Embryonic facial prominence (tissue), 1 donor: ENCODE data around the gene CFAP141.
"Not testable (repeated sequence)": the region's sequence is repeated elsewhere in the genome, so short reads cannot be mapped to it uniquely, and the experiment has no call there.

Experiments used
- DNase-seq: peaks from one replicate; pipeline ENCODE4 v3.0.0-alpha.2; 2016; ENCODE audit errors: extremely low spot score

The CFAP141 gene

GRCh38 chr1:154208677-154209388, 2.7 kb upstream of the CFAP141 start:
- DNase-seq, result no peak

- DNase-seq, result no peak
These were observed 1.1 kb upstream of the CFAP141 start for GRCh38 chr1:154207262-154207661.

- not testable (repeated sequence) for DNase-seq
These were observed 355 bp downstream of the CFAP141 start for GRCh38 chr1:154205778-154206177.

- DNase-seq, result no peak
These were observed 6.6 kb downstream of the CFAP141 start for GRCh38 chr1:154199563-154199879.

- DNase-seq, result no peak
These were observed 7.2 kb downstream of the CFAP141 start for GRCh38 chr1:154198756-154199562.

- DNase-seq, result no peak
These were observed 12.3 kb downstream of the CFAP141 start for GRCh38 chr1:154193821-154194220.

GRCh38 chr1:154192476-154192875, 13.7 kb downstream of the CFAP141 start:
- DNase-seq, result no peak

GRCh38 chr1:154191990-154192461, 14.1 kb downstream of the CFAP141 start, which contains the start of gene TPM3:
TSS of gene TPM3 (minus strand) at chr1:154192100. CDS start at chr1:154192018, 82 bp downstream.
- DNase-seq, result no peak

GRCh38 chr1:154190550-154190949, 15.6 kb downstream of the CFAP141 start:
- DNase-seq, result no peak

- no peak for DNase-seq
These were observed 19.2 kb downstream of the CFAP141 start for GRCh38 chr1:154186852-154187501.

GRCh38 chr1:154186177-154186576, 20.0 kb downstream of the CFAP141 start:
- peak; percentile 9 for DNase-seq

GRCh38 chr1:154183046-154183915, 22.9 kb downstream of the CFAP141 start:
- peak; percentile 92 for DNase-seq

GRCh38 chr1:154182344-154183045, 23.6 kb downstream of the CFAP141 start:
- DNase-seq, result peak; percentile 14

- DNase-seq, result no peak
These were observed 24.2 kb downstream of the CFAP141 start for GRCh38 chr1:154181944-154182343.

- no peak for DNase-seq
These were observed 26.0 kb downstream of the CFAP141 start for GRCh38 chr1:154179946-154180687.

- no peak for DNase-seq
These were observed 27.0 kb downstream of the CFAP141 start for GRCh38 chr1:154178911-154179811.

- DNase-seq, result no peak
These were observed 28.1 kb downstream of the CFAP141 start for GRCh38 chr1:154178013-154178412.

GRCh38 chr1:154176337-154176736, 29.8 kb downstream of the CFAP141 start:
- no peak for DNase-seq

- DNase-seq, result no peak
These were observed 31.5 kb downstream of the CFAP141 start for GRCh38 chr1:154174654-154175053.
